H9 (cell line): ENCODE data around the gene REG4. TPM values are rescaled to one million over a fixed set of nuclear protein-coding genes. Genes with fewer than 3 reads are reported as not detected.

Source experiments
- DNase-seq: peaks from one replicate; pipeline ENCODE4 v3.0.0-alpha.2; 2017
- H2AFZ ChIP-seq: one replicate; pipeline ENCODE4 v1.6.1; 2013; ENCODE audit warnings: mild to moderate bottlenecking, low read length, control low read depth, moderate library complexity
- H2AK5ac ChIP-seq: 2 replicates; pipeline ENCODE4 v1.6.1; 2013; ENCODE audit warnings: low read length, control low read depth, mixed read lengths; ENCODE audit not compliant: insufficient read length
- H2BK120ac ChIP-seq: one replicate; pipeline ENCODE4 v1.6.1; 2013; ENCODE audit warnings: low read depth, mild to moderate bottlenecking, low read length, control low read depth, inconsistent platforms; ENCODE audit not compliant: poor library complexity, severe bottlenecking
- H2BK12ac ChIP-seq: 2 replicates; pipeline ENCODE4 v1.6.1; 2013; ENCODE audit warnings: low read length, control low read depth, mixed read lengths, low read depth; ENCODE audit not compliant: insufficient read length
- H2BK15ac ChIP-seq: 2 replicates; pipeline ENCODE4 v1.6.1; 2013; ENCODE audit warnings: low read depth, low read length, control low read depth
- H2BK20ac ChIP-seq: one replicate; pipeline ENCODE4 v1.6.1; 2013; ENCODE audit warnings: low read depth, mild to moderate bottlenecking, low read length, control low read depth, inconsistent platforms; ENCODE audit not compliant: poor library complexity, severe bottlenecking
- H2BK5ac ChIP-seq: 2 replicates; pipeline ENCODE4 v1.6.1; 2013; ENCODE audit warnings: low read length, control low read depth, mixed read lengths; ENCODE audit not compliant: insufficient read length
- H3K14ac ChIP-seq: 2 replicates; pipeline ENCODE4 v1.6.1; 2013; ENCODE audit warnings: low read length, control low read depth; ENCODE audit not compliant: insufficient read depth
- H3K18ac ChIP-seq: 2 replicates; pipeline ENCODE4 v1.6.1; 2013; ENCODE audit warnings: low read depth, mild to moderate bottlenecking, mixed read lengths, low read length, control low read depth; ENCODE audit not compliant: insufficient read length
- H3K23ac ChIP-seq: 2 replicates; pipeline ENCODE4 v1.6.1; 2013; ENCODE audit warnings: low read length, control low read depth, mixed read lengths, low read depth; ENCODE audit not compliant: insufficient read length
- H3K23me2 ChIP-seq: 2 replicates; pipeline ENCODE4 v1.6.1; 2013; ENCODE audit warnings: low read depth, mild to moderate bottlenecking, mixed read lengths, low read length, control low read depth; ENCODE audit not compliant: insufficient read length, poor library complexity, severe bottlenecking
- H3K27ac ChIP-seq: 2 replicates; pipeline ENCODE4 v1.5.1; 2013; ENCODE audit warnings: low read length, control low read depth, mixed read lengths, low read depth; ENCODE audit not compliant: insufficient read length
- H3K27me3 ChIP-seq: 2 replicates; pipeline ENCODE4 v1.6.1; 2013; ENCODE audit warnings: low read length, control low read depth, inconsistent platforms; ENCODE audit not compliant: insufficient read depth
- H3K4ac ChIP-seq: 2 replicates; pipeline ENCODE4 v1.6.1; 2013; ENCODE audit warnings: low read depth, mild to moderate bottlenecking, control low read depth, inconsistent platforms, low read length, moderate library complexity
- H3K4me1 ChIP-seq: 2 replicates; pipeline ENCODE4 v1.6.1; 2013; ENCODE audit warnings: low read length, control low read depth, inconsistent platforms; ENCODE audit not compliant: insufficient read depth
- H3K4me2 ChIP-seq: 2 replicates; pipeline ENCODE4 v1.6.1; 2013; ENCODE audit warnings: low read length, control low read depth, mixed read lengths; ENCODE audit not compliant: insufficient read length, insufficient read depth
- H3K56ac ChIP-seq: 2 replicates; pipeline ENCODE4 v1.6.1; 2013; ENCODE audit warnings: low read depth, mild to moderate bottlenecking, mixed read lengths, low read length, control low read depth; ENCODE audit not compliant: insufficient read length
- H3K79me1 ChIP-seq: 2 replicates; pipeline ENCODE4 v1.6.1; 2013; ENCODE audit warnings: low read depth, mild to moderate bottlenecking, moderate library complexity, low read length, control low read depth, inconsistent platforms; ENCODE audit not compliant: insufficient read depth, poor library complexity, severe bottlenecking
- H3K79me2 ChIP-seq: 2 replicates; pipeline ENCODE4 v1.6.1; 2013; ENCODE audit warnings: low read length, control low read depth, inconsistent platforms; ENCODE audit not compliant: insufficient read depth
- H3K9ac ChIP-seq: 2 replicates; pipeline ENCODE4 v1.6.1; 2013; ENCODE audit warnings: low read length, control low read depth, mixed read lengths; ENCODE audit not compliant: insufficient read length; ENCODE audit errors: extremely low read depth
- H3K9me3 ChIP-seq: one replicate; pipeline ENCODE4 v1.6.1; 2013; ENCODE audit warnings: low read depth, low read length, inconsistent platforms; ENCODE audit not compliant: control insufficient read depth
- H3T11ph ChIP-seq: one replicate; pipeline ENCODE4 v1.6.1; 2013; ENCODE audit warnings: mild to moderate bottlenecking, low read length, control low read depth, inconsistent platforms
- H4K20me1 ChIP-seq: one replicate; pipeline ENCODE4 v1.6.1; 2013; ENCODE audit not compliant: control insufficient read depth, insufficient read length, insufficient read depth
- H4K5ac ChIP-seq: 2 replicates; pipeline ENCODE4 v1.6.1; 2013; ENCODE audit warnings: low read depth, mild to moderate bottlenecking, mixed read lengths, low read length, control low read depth; ENCODE audit not compliant: insufficient read length
- H4K8ac ChIP-seq: replicated peaks from 2 replicates; pipeline ENCODE4 v1.6.1; 2013; ENCODE audit warnings: low read length, control low read depth, mixed read lengths, low read depth; ENCODE audit not compliant: insufficient read length
- H4K91ac ChIP-seq: 2 replicates; pipeline ENCODE4 v1.6.1; 2013; ENCODE audit warnings: low read depth, mild to moderate bottlenecking, moderate library complexity, mixed read lengths, low read length, control low read depth; ENCODE audit not compliant: insufficient read length
- H3K27ac Mint-ChIP-seq, 3 experiments: 2 replicates in 2 of 3; 3 replicates in 1 of 3; pipeline ENCODE4 v1.8.0; 2020 to 2021; ENCODE audit warnings: mixed read lengths in 3 of 3, mild to moderate bottlenecking in 1 of 3, moderate library complexity in 1 of 3
- H3K27me3 Mint-ChIP-seq: 2 replicates; pipeline ENCODE4 v1.8.0; 2021; ENCODE audit warnings: low read depth, mild to moderate bottlenecking, moderate library complexity, mixed read lengths
- H3K36me3 Mint-ChIP-seq, 3 experiments: 2 replicates in 2 of 3; 3 replicates in 1 of 3; pipeline ENCODE4 v1.8.0; 2020 to 2021; ENCODE audit warnings: low read depth in 3 of 3, mixed read lengths in 3 of 3; ENCODE audit not compliant: insufficient read depth in 1 of 3
- H3K4me1 Mint-ChIP-seq, 2 experiments: 2 replicates each; pipeline ENCODE4 v1.8.0; 2020; ENCODE audit warnings: mixed read lengths in 2 of 2
- H3K4me3 Mint-ChIP-seq, 2 experiments: 2 replicates in 1 of 2; 3 replicates in 1 of 2; pipeline ENCODE4 v1.8.0; 2020 to 2021; ENCODE audit warnings: mild to moderate bottlenecking in 2 of 2, mixed read lengths in 2 of 2, moderate library complexity in 1 of 2
- H3K9me3 Mint-ChIP-seq, 2 experiments: 2 replicates in 1 of 2; 3 replicates in 1 of 2; pipeline ENCODE4 v1.8.0; 2020; ENCODE audit warnings: mild to moderate bottlenecking in 2 of 2, mixed read lengths in 2 of 2, moderate library complexity in 1 of 2
- WGBS: extraction: QIAGEN DNeasy Blood & Tissue Kit; methylation state at CpG from one replicate; pipeline ENCODE4 v1.1.7; 2013; ENCODE audit warnings: missing lambda C conversion rate, low lambda C conversion rate, mixed read lengths; ENCODE audit not compliant: insufficient read length; ENCODE audit errors: extremely low coverage; 5-methylcytosine and 5-hydroxymethylcytosine counted together
- total RNA-seq: library from RNA; stranded (reverse); gene quantifications from 2 replicates; pipeline ENCODE4 v1.2.1, GENCODE V29; 2021
- TF ChIP-seq, protein P1 (sequence below): fragments of 200-600 bp; sonication (generic); conservative IDR thresholded peaks from 3 replicates; pipeline ENCODE4 v1.8.0; 2021; ENCODE audit warnings: antibody characterized with exemption, mild to moderate bottlenecking

REG4 gene
- total RNA-seq, 1 experiment from 2014 or later = not detected

GRCh38 chr1:119758584-119758983 is 52.7 kb downstream of the REG4 start:
- H3K36me3 Mint-ChIP-seq = no peaks in the 10 kb centered on the region
- no peak overlapping the region for H2AK5ac ChIP-seq
- peaks cover 7% of the 10 kb centered on the region for H3K27me3 Mint-ChIP-seq
- H3K27me3 ChIP-seq = no peaks in the 10 kb centered on the region
- H3K27ac Mint-ChIP-seq = no peak overlapping the region
- no peaks in the 10 kb centered on the region for H3K79me1 ChIP-seq
- H2BK12ac ChIP-seq = no peak overlapping the region
- H2BK20ac ChIP-seq = no peak overlapping the region
- no peaks in the 10 kb centered on the region for H3K9me3 Mint-ChIP-seq
- H3K27ac ChIP-seq = no peak overlapping the region
- no peak for DNase-seq
- no peak overlapping the region for H3K14ac ChIP-seq
- H3K23ac ChIP-seq = no peak overlapping the region
- no peaks in the 10 kb centered on the region for H3K9me3 ChIP-seq
- no peak overlapping the region for H2BK5ac ChIP-seq
- H3K9ac ChIP-seq = no peak overlapping the region
- no peaks in the 10 kb centered on the region for H3K79me2 ChIP-seq
- no peak overlapping the region for H3K18ac ChIP-seq
- H2BK15ac ChIP-seq = no peak overlapping the region
- H3K23me2 ChIP-seq = no peaks in the 10 kb centered on the region
- no peak overlapping the region for H2BK120ac ChIP-seq
- H3K4me1 ChIP-seq = no peaks in the 10 kb centered on the region
- no peak overlapping the region for H4K8ac ChIP-seq
- no CpG with 5 or more reads among the region's 3 CpGs for WGBS
- H3K56ac ChIP-seq = no peak overlapping the region
- H3K4me2 ChIP-seq = no peak overlapping the region
- H3K4me3 Mint-ChIP-seq = no peak overlapping the region
- 0 out of 4 replicates have a peak, but pooled peaks cover 2% of the 10 kb centered on the region in 2 experiments for H3K4me1 Mint-ChIP-seq
- TF ChIP-seq, protein P1, sequence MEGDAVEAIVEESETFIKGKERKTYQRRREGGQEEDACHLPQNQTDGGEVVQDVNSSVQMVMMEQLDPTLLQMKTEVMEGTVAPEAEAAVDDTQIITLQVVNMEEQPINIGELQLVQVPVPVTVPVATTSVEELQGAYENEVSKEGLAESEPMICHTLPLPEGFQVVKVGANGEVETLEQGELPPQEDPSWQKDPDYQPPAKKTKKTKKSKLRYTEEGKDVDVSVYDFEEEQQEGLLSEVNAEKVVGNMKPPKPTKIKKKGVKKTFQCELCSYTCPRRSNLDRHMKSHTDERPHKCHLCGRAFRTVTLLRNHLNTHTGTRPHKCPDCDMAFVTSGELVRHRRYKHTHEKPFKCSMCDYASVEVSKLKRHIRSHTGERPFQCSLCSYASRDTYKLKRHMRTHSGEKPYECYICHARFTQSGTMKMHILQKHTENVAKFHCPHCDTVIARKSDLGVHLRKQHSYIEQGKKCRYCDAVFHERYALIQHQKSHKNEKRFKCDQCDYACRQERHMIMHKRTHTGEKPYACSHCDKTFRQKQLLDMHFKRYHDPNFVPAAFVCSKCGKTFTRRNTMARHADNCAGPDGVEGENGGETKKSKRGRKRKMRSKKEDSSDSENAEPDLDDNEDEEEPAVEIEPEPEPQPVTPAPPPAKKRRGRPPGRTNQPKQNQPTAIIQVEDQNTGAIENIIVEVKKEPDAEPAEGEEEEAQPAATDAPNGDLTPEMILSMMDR = no peak
- no peak overlapping the region for H4K91ac ChIP-seq
- H4K20me1 ChIP-seq = no peaks in the 10 kb centered on the region
- H2AFZ ChIP-seq = no peak overlapping the region
- H3T11ph ChIP-seq = no peak overlapping the region
- no peak overlapping the region for H3K4ac ChIP-seq
- H4K5ac ChIP-seq = no peak overlapping the region
